ENCODE results near the gene EPB42. TPM values are rescaled to one million over a fixed set of nuclear protein-coding genes. Genes with fewer than 3 reads are reported as not detected.

EPB42 gene
- total and polyA plus RNA-seq, 12 donors = 0.03 to 0.26 (median 0.15) TPM; not detected in 5

GRCh38 chr15:43251185-43251870, 30.5 kb upstream of the EPB42 start:
- no peak overlapping the region for H3K4me3 ChIP-seq
- peaks cover 0 to 3% (median 0%) of the 10 kb centered on the region in 11 donors for H3K9me3 ChIP-seq
- peaks cover 0 to 4% (median 0%) of the 10 kb centered on the region in 7 donors for H3K27me3 ChIP-seq
- intact Hi-C loops (cut with DNase I) = no loop called here
- peaks cover 0 to 15% (median 0%) of the 10 kb centered on the region in 9 donors for H3K4me1 ChIP-seq
- no peak for ATAC-seq
- no peak for TF ChIP-seq CTCF (IDR thresholded peaks at IDR 0.05)
- H3K27ac ChIP-seq = no peak overlapping the region
- no peak for DNase-seq
- WGBS, 2 donors = 85 to 88% methylated on average over 8 of the region's 8 CpGs
- H3K36me3 ChIP-seq = no peaks in the 10 kb centered on the region

GRCh38 chr15:43250785-43251184, 30.0 kb upstream of the EPB42 start:
- WGBS, 2 donors = 73 to 82% methylated on average over 2 of the region's 2 CpGs
- TF ChIP-seq CTCF (IDR thresholded peaks at IDR 0.05) = no peak
- H3K36me3 ChIP-seq = no peaks in the 10 kb centered on the region
- no peak overlapping the region for H3K27ac ChIP-seq
- peaks cover 0 to 4% (median 0%) of the 10 kb centered on the region in 7 donors for H3K27me3 ChIP-seq
- peaks cover 0 to 15% (median 0%) of the 10 kb centered on the region in 9 donors for H3K4me1 ChIP-seq
- ATAC-seq = no peak
- no peak for DNase-seq
- intact Hi-C loops (cut with DNase I) = no loop called here
- peaks cover 0 to 3% (median 0%) of the 10 kb centered on the region in 11 donors for H3K9me3 ChIP-seq
- H3K4me3 ChIP-seq = no peak overlapping the region

GRCh38 chr15:43249699-43250203, 28.9 kb upstream of the EPB42 start:
- peaks cover 0 to 5% (median 0%) of the 10 kb centered on the region in 7 donors for H3K27me3 ChIP-seq
- H3K4me3 ChIP-seq = no peak overlapping the region
- H3K9me3 ChIP-seq = peaks cover 0 to 3% (median 0%) of the 10 kb centered on the region in 11 donors
- DNase-seq (no peak), ATAC-seq (no peak)
- 53 to 56% methylated on average over 5 of the region's 5 CpGs for WGBS, 2 donors
- no peak overlapping the region for H3K27ac ChIP-seq
- intact Hi-C loops (cut with DNase I) = no loop called here
- peaks cover 0 to 15% (median 0%) of the 10 kb centered on the region in 9 donors for H3K4me1 ChIP-seq
- TF ChIP-seq CTCF (IDR thresholded peaks at IDR 0.05) = no peak
- no peaks in the 10 kb centered on the region for H3K36me3 ChIP-seq

- DNase-seq (no peak), ATAC-seq (no peak)
- H3K27ac ChIP-seq = no peak overlapping the region
- intact Hi-C loops (cut with DNase I) = no loop called here
- H3K9me3 ChIP-seq = peaks cover 0 to 3% (median 0%) of the 10 kb centered on the region in 11 donors
- TF ChIP-seq CTCF (IDR thresholded peaks at IDR 0.05) = no peak
- H3K4me3 ChIP-seq = no peak overlapping the region
- H3K27me3 ChIP-seq = peaks cover 0 to 8% (median 0%) of the 10 kb centered on the region in 7 donors
- H3K36me3 ChIP-seq = no peaks in the 10 kb centered on the region
- H3K4me1 ChIP-seq = peaks cover 0 to 15% (median 0%) of the 10 kb centered on the region in 9 donors
- WGBS, 2 donors = 74% methylated on average over 2 of the region's 2 CpGs
Measured at GRCh38 chr15:43249236-43249635, 28.4 kb upstream of the EPB42 start.
